CD4-positive, alpha-beta T cell (primary cell): ENCODE measurements around the gene EXPH5. TPM values are rescaled to one million over a fixed set of nuclear protein-coding genes. Genes with fewer than 3 reads are reported as not detected.
A peak's percentile ranks its signal among the peaks of the same experiment; 100 is the strongest.

Source experiments
- ATAC-seq: fragments of 200-7000 bp; cut with Tn5 transposase; one replicate; pipeline ENCODE4 v1.10.0; 2022; ENCODE audit warnings: mild to moderate bottlenecking; ENCODE audit not compliant: poor library complexity
- CTCF ChIA-PET: fragments of 350-600 bp; sonication (Branson Sonifier 250); formaldehyde crosslinking; loops from one replicate; lab custom pipeline; 2021; ENCODE audit warnings: antibody characterized with exemption, inconsistent platforms; lab: Charles Lee
- POLR2A ChIA-PET: fragments of 350-600 bp; sonication (Branson Sonifier 250); formaldehyde crosslinking; loops from one replicate; lab custom pipeline; 2021; ENCODE audit warnings: antibody characterized with exemption, inconsistent platforms; lab: Charles Lee
- DNase-seq, 14 experiments: peaks; one replicate each; pipeline ENCODE4 v3.0.0-alpha.2; 2013 to 2020; ENCODE audit warnings: mixed read lengths in 2 of 14
- H3K27ac ChIP-seq, 2 donors: one replicate each; pipeline versions ENCODE4 v1.5.1 to v1.7.0; 2013; ENCODE audit warnings: low read length in 2 of 2, low read depth in 1 of 2, mild to moderate bottlenecking in 1 of 2
- H3K27me3 ChIP-seq, 2 experiments: 1 replicate in 1 of 2; 2 replicates in 1 of 2; pipeline versions ENCODE4 v1.6.1 to v1.7.0; 2013; ENCODE audit warnings: low read length in 2 of 2, control low read depth in 1 of 2, mild to moderate bottlenecking in 1 of 2, moderate library complexity in 1 of 2; ENCODE audit not compliant: insufficient read depth in 2 of 2, control insufficient read depth in 1 of 2
- H3K36me3 ChIP-seq: one replicate; pipeline ENCODE4 v1.6.1; 2013; ENCODE audit warnings: low read length, control low read depth; ENCODE audit not compliant: insufficient read depth
- H3K4me1 ChIP-seq: one replicate; pipeline ENCODE4 v1.6.1; 2013; ENCODE audit warnings: low read length, control low read depth; ENCODE audit not compliant: insufficient read depth
- H3K4me3 ChIP-seq: one replicate; pipeline ENCODE4 v1.5.1; 2013; ENCODE audit warnings: mild to moderate bottlenecking, low read length, moderate library complexity
- H3K9me3 ChIP-seq, 2 experiments: 1 replicate in 1 of 2; 2 replicates in 1 of 2; pipeline versions ENCODE4 v1.6.1 to v1.7.0; 2013; ENCODE audit warnings: low read length in 2 of 2, mild to moderate bottlenecking in 2 of 2, control low read depth in 1 of 2, moderate library complexity in 1 of 2; ENCODE audit not compliant: control insufficient read depth in 1 of 2, insufficient read depth in 1 of 2
- H3K27ac Mint-ChIP-seq: one replicate; pipeline ENCODE4 v1.8.0; 2020; ENCODE audit warnings: mixed read lengths
- H3K27me3 Mint-ChIP-seq: one replicate; pipeline ENCODE4 v1.8.0; 2021; ENCODE audit warnings: mixed read lengths
- H3K36me3 Mint-ChIP-seq: one replicate; pipeline ENCODE4 v1.8.0; 2021; ENCODE audit warnings: low read depth, mixed read lengths
- H3K4me1 Mint-ChIP-seq: one replicate; pipeline ENCODE4 v1.8.0; 2021; ENCODE audit warnings: low read depth, mixed read lengths
- H3K4me3 Mint-ChIP-seq: one replicate; pipeline ENCODE4 v1.8.0; 2020; ENCODE audit warnings: mild to moderate bottlenecking, mixed read lengths
- H3K9me3 Mint-ChIP-seq: one replicate; pipeline ENCODE4 v1.8.0; 2020; ENCODE audit warnings: mixed read lengths
- CTCF ChIP-seq: fragments of 200-600 bp; IDR thresholded peaks from one replicate; pipeline ENCODE4 v1.8.0; 2022; ENCODE audit warnings: antibody characterized with exemption, mild to moderate bottlenecking
- intact Hi-C, 2 experiments: fragments of 100-400 bp; cut with DNase I in 1 of 2; cut with micrococcal nuclease in 1 of 2; formaldehyde crosslinking; loops; one replicate each; pipeline versions ENCODE4 v1.15.1 to v1.9.0; 2023 to 2025; cut with DNase I, micrococcal nuclease
- total RNA-seq, 174 experiments: library from RNA in 2 of 174; stranded (reverse) in 2 of 174; gene quantifications; one replicate each; pipeline ENCODE4 v1.2.3 and lab custom pipeline; 2021 to 2026

Gene EXPH5
- total RNA-seq, 2 experiments from 2014 or later, result 2.0 to 3.7 TPM

GRCh38 chr11:108497317-108498045 lies 96.1 kb downstream of the EXPH5 start:
- H3K36me3 ChIP-seq, result no peaks in the 10 kb centered on the region
- peak overlapping the region; percentile 96 for H3K27ac Mint-ChIP-seq
- H3K27ac ChIP-seq, result peak overlapping the region; percentile 66 to 91
- H3K27me3 ChIP-seq, result no peaks in the 10 kb centered on the region
- DNase-seq (peak; percentile 28 to 92 (median 60)), ATAC-seq (peak; percentile 89)
- H3K9me3 ChIP-seq, result no peaks in the 10 kb centered on the region
- ChIA-PET CTCF (interaction anchor here (0.5 kb wide), 1 partner anchor 115 kb away, joined by 3 read pairs; no protein-coding TSS in a partner anchor), POLR2A (interaction anchor here (0.9 to 1.8 kb wide), 5 partner anchors 30 to 489 kb away, joined by 3 to 16 read pairs (median 7); partner anchors contain the start of genes C11orf65, CUL5 and DDX10)
- peak overlapping the region; percentile 77 for H3K4me3 ChIP-seq
- no peak for TF ChIP-seq CTCF
- H3K4me3 Mint-ChIP-seq, result peak overlapping the region; percentile 95
- H3K36me3 Mint-ChIP-seq, result peaks cover 6% of the 10 kb centered on the region
- no peaks in the 10 kb centered on the region for H3K9me3 Mint-ChIP-seq
- H3K4me1 Mint-ChIP-seq, result peaks cover 27% of the 10 kb centered on the region
- intact Hi-C loops, result loop anchor here (1.0 to 10.0 kb wide), 6 partner anchors 30 to 373 kb away; partner anchors contain the start of genes ACAT1 (in 1 of the 2), C11orf65 (in 1 of the 2), DDX10 (in 1 of the 2) and EXPH5 (in 1 of the 2)
- peaks cover 15% of the 10 kb centered on the region for H3K4me1 ChIP-seq
- no peaks in the 10 kb centered on the region for H3K27me3 Mint-ChIP-seq

- DNase-seq (peak in 1 of 14 experiments; percentile 13), ATAC-seq (no peak)
- Mint-ChIP-seq H3K36me3 (peaks cover 10% of the 10 kb centered on the region), H3K4me1 (peaks cover 27% of the 10 kb centered on the region), H3K4me3 (peak overlapping the region; percentile 95), H3K9me3 (no peaks in the 10 kb centered on the region), H3K27ac (peak overlapping the region; percentile 96), H3K27me3 (no peaks in the 10 kb centered on the region)
- H3K4me1 ChIP-seq, result peaks cover 15% of the 10 kb centered on the region
- POLR2A ChIA-PET, result interaction anchor here (1.8 kb wide), 1 partner anchor 30 kb away, joined by 12 read pairs; the partner anchor contains the start of gene C11orf65
- H3K36me3 ChIP-seq, result no peaks in the 10 kb centered on the region
- peak overlapping the region; percentile 66 to 91 for H3K27ac ChIP-seq
- CTCF ChIA-PET, result no interaction called here
- peak overlapping the region; percentile 77 for H3K4me3 ChIP-seq
- H3K27me3 ChIP-seq, result no peaks in the 10 kb centered on the region
- no peaks in the 10 kb centered on the region for H3K9me3 ChIP-seq
- TF ChIP-seq CTCF, result no peak
- intact Hi-C loops, result loop anchor here (1.0 to 10.0 kb wide), 6 partner anchors 29 to 372 kb away; partner anchors contain the start of genes ACAT1 (in 1 of the 2), C11orf65 (in 1 of the 2), DDX10 (in 1 of the 2) and EXPH5 (in 1 of the 2)
Observed at GRCh38 chr11:108496643-108497256, 96.8 kb downstream of the EXPH5 start.

- TF ChIP-seq CTCF, result no peak
- ChIA-PET CTCF (no interaction called here), POLR2A (interaction anchor here (1.8 kb wide), 1 partner anchor 28 kb away, joined by 12 read pairs; the partner anchor contains the start of gene C11orf65)
- Histone ChIP-seq H3K4me3 (no peak overlapping the region), H3K4me1 (peaks cover 15% of the 10 kb centered on the region), H3K36me3 (peaks cover 3% of the 10 kb centered on the region), H3K27me3 (no peaks in the 10 kb centered on the region), H3K9me3 (no peaks in the 10 kb centered on the region), H3K27ac (no peak overlapping the region)
- DNase-seq (no peak), ATAC-seq (no peak)
- Mint-ChIP-seq H3K27ac (peak overlapping the region; percentile 70), H3K9me3 (no peaks in the 10 kb centered on the region), H3K4me1 (peaks cover 27% of the 10 kb centered on the region), H3K27me3 (no peaks in the 10 kb centered on the region), H3K36me3 (peaks cover 18% of the 10 kb centered on the region), H3K4me3 (peak overlapping the region; percentile 16)
- intact Hi-C loops, result loop anchor here (5.0 to 10.0 kb wide), 4 partner anchors 102 to 371 kb away; partner anchors contain the start of genes ACAT1 (in 1 of the 2) and DDX10 (in 1 of the 2)
Observed at GRCh38 chr11:108495326-108495725, 98.2 kb downstream of the EXPH5 start.
